ENCODE data around the gene OLA1. TPM values are rescaled to one million over a fixed set of nuclear protein-coding genes. Genes with fewer than 3 reads are reported as not detected.
A peak's percentile ranks its signal among the peaks of the same experiment; 100 is the strongest.

OLA1 gene
- total and polyA plus RNA-seq, 2 of the 4 experiments (the other 2 are of a cell fraction) = 54.7 to 71.2 TPM

DNA sequence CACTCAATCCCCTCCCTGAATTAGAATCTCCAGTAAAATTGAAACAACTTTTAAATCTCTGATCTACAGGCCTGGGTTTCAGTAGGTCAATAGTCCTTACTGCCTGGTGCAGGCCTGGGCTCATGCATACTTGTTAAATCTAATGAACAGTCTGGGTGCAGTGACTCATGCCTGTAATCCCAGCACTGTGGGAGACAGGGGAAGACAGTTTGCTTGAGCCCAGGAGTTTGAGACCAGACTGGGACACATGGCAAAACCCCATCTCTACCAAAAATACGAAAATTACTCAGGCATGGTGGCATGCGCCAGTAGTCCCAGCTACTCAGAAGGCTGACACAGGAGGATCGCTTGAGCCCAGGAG is 188.5 kb downstream of the OLA1 start:
- Histone ChIP-seq H3K79me1 (ENCODE audit: low read depth in 1 of 2, low read length in 2 of 2) (no peaks in the 10 kb centered on the region), H3K4me1 (ENCODE audit: control insufficient read depth, insufficient read depth, low read length) (peaks cover 9% of the 10 kb centered on the region; the same call in 1 of the 2 replicates), H3K36me3 (ENCODE audit: control insufficient read depth, insufficient read depth, low read length) (no peaks in the 10 kb centered on the region), H3K18ac (ENCODE audit: low read depth, low read length) (0 out of 2 replicates have a peak overlapping the region, but pooled peaks have one; percentile 20), H3K9me1 (ENCODE audit: insufficient read depth, low read length) (peaks cover 8% of the 10 kb centered on the region), H2BK5ac (ENCODE audit: low read depth, low read length, poor library complexity, severe bottlenecking) (peak overlapping the region; percentile 12), H3K14ac (replicated peaks; ENCODE audit: low read depth, low read length) (no peak overlapping the region), H3K9me3 (ENCODE audit: control insufficient read depth, insufficient read depth, low read length) (no peaks in the 10 kb centered on the region), H2BK120ac (ENCODE audit: low read depth, low read length) (no peak overlapping the region), H3K9ac (ENCODE audit: low read depth, low read length) (no peak overlapping the region), H2BK15ac (ENCODE audit: low read depth, low read length) (no peak overlapping the region), H2AFZ (replicated peaks; ENCODE audit: low read length, poor library complexity) (no peak overlapping the region), H3K4me2 (ENCODE audit: low read depth, low read length) (no peak overlapping the region), H3K4ac (ENCODE audit: low read depth, low read length) (no peak overlapping the region), H4K91ac (ENCODE audit: insufficient read depth, low read depth, low read length) (no peak overlapping the region), H4K20me1 (ENCODE audit: insufficient read depth, low read length) (no peaks in the 10 kb centered on the region), H3K27ac (ENCODE audit: insufficient read depth, low read length) (0 out of 2 replicates have a peak overlapping the region, but pooled peaks have one; percentile 26), H2BK20ac (ENCODE audit: low read depth, low read length) (0 out of 2 replicates have a peak overlapping the region, but pooled peaks have one; percentile 28), H3K23ac (ENCODE audit: low read depth, low read length) (no peak overlapping the region), H3K56ac (ENCODE audit: extremely low read depth, insufficient read depth, low read length) (no peak overlapping the region), H3K4me3 (ENCODE audit: insufficient read depth, low read depth, low read length) (no peak overlapping the region), H3K27me3 (ENCODE audit: control insufficient read depth, insufficient read depth, low read length) (no peaks in the 10 kb centered on the region), H4K8ac (ENCODE audit: low read depth in 2 of 2, low read length in 2 of 2) (peak overlapping the region in 1 of 2 experiments; percentile 47; a peak in 1 of 4 replicates), H2AK5ac (ENCODE audit: low read depth, low read length) (peak overlapping the region; percentile 56), H2AK9ac (replicated peaks; ENCODE audit: low read depth, low read length, poor library complexity) (peak overlapping the region; percentile 2), H4K5ac (ENCODE audit: low read depth, low read length) (peak overlapping the region; percentile 19; the same call in 1 of the 2 replicates)
- no peak for TF ChIP-seq RFX5 (IDR thresholded peaks at IDR 0.05; ENCODE audit: low read depth, low read length)
- TF ChIP-seq SMC3 (IDR thresholded peaks at IDR 0.05; ENCODE audit: low read depth, low read length) = no peak
- TF ChIP-seq, protein P1, sequence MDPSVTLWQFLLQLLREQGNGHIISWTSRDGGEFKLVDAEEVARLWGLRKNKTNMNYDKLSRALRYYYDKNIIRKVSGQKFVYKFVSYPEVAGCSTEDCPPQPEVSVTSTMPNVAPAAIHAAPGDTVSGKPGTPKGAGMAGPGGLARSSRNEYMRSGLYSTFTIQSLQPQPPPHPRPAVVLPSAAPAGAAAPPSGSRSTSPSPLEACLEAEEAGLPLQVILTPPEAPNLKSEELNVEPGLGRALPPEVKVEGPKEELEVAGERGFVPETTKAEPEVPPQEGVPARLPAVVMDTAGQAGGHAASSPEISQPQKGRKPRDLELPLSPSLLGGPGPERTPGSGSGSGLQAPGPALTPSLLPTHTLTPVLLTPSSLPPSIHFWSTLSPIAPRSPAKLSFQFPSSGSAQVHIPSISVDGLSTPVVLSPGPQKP (IDR thresholded peaks at IDR 0.05; ENCODE audit: borderline replicate concordance, low read depth, low read length) = no peak
- TF ChIP-seq MAZ (IDR thresholded peaks at IDR 0.05; ENCODE audit: borderline replicate concordance, low read depth, low read length) = no peak
- peak; percentile 46; the same call in 1 of the 2 replicates for TF ChIP-seq FOS (IDR thresholded peaks at IDR 0.05; ENCODE audit: low read depth, low read length)
- intact Hi-C loops (cut with micrococcal nuclease) (loop anchor here (10.0 kb wide), 3 partner anchors 185 to 485 kb away; partner anchors contain the start of gene OLA1), dilution Hi-C loops (cut with HindIII; ENCODE audit: low sequenced_read_pairs, unreplicated experiment) (no loop called here), in situ Hi-C loops (cut with MboI; ENCODE audit: low sequenced_read_pairs) (loop anchor here (25.0 kb wide), 1 partner anchor 648 kb away; no protein-coding TSS in a partner anchor)
- BruUV-seq (replicated peaks) = no TSS peak
- peak; percentile 75 for DNase-seq
- ChIA-PET POLR2A (ENCODE audit: unreplicated experiment) (no interaction called here), CTCF (no interaction called here)
- no CpG with 5 or more reads among the region's 3 CpGs for WGBS, 2 experiments (ENCODE audit: extremely low coverage in 2 of 2, insufficient read length in 1 of 2)
- peak; percentile 75 for ATAC-seq (ENCODE audit: low read depth)

Data from IMR-90 (cell line).